NCI-H2081 treated with DMSO at 0.1 percent for 48 hours (cell line): Measurements from ENCODE around the gene IFITM5.
"Not testable (repeated sequence)": the region's sequence is repeated elsewhere in the genome, so short reads cannot be mapped to it uniquely, and the experiment has no call there.

Experiments used
- DNase-seq: peaks from one replicate; lab custom pipeline; 2025; lab: John Stamatoyannopoulos, UW

The IFITM5 gene

DNA sequence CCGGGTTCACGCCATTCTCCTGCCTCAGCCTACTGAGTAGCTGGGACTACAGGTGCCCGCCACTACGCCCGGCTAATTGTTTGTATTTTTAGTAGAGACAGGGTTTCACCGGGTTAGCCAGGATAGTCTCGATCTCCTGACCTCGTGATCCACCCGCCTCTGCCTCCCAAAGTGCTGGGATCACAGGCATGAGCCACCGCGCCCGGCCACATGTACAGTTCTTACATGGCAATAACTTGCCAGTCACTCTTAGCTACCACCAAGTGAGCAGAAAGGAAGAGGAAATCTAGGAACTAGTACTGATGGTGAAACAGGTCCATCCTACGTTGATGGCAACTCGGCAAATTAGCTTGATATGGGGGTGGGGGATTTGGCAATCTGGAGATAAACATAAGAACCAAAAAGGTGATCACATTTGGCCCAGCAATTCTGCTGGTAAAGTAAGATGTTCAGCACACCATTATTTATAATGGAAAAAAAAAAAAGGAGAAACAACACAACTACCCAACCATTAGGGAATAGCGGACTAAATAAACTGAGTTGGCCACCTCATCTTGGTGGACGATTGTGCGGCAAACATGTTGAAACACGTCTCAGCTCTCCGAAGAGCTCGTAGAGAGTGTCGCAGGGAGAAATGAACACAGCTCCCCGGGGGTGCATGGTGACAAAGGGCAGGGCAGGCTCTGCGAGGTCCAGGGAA is 15.8 kb downstream of the IFITM5 start:
- DNase-seq: no peak

DNA sequence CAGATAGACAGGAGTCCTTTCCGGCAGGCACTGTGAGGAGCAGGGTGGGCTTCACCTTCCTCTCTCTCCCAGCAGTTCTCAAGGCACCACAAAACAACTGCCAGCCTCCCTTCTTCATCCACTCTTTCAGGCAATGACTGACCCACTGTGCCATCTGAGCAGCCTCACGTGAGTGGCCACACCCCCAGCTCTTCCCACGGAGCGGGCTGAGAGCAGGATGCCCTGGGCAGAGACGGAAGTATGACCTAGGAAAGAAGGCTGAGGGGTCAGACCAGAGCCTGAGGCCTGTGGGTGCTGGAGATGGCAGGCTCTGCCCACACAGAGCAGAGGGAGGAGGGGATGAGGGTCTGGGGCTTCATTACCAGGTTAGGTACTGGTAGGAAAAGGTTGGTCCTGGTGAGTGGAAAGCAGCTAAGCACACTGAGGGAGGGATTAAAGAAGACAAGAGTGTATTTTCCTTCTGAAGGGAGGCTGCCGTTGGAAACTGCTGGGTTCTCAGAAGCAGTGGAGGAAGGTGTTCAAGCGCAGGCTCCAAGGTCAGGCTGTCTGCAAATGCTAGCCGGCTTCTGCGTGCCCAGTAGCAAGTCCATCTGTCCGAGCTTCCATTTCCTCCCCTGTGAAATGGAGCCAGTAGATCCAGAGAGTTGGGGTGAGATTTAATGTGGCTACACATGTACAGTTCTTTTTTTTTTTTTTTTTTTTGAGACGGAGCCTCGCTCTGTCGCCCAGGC is 16.5 kb downstream of the IFITM5 start:
- no peak for DNase-seq

DNA sequence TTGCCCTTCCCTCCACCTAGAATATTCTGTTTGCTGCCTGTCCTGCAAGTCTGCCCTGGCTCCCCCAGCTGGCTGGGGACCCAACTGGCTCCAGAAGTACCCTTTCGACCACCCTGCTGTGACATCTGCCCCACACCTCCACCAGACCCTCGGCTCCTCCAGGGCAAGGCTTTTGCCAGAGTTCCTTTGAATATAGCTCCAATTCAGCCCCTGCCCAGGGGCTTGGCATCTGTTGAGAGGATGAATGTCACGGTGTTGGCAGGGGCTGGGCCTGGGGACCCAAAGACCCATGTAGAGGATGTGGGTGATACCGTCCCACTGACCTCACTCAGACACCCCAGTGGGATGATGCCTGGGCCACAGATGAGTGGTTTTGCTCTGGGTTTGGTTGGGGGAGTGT is 17.2 kb downstream of the IFITM5 start:
- no peak for DNase-seq

DNA sequence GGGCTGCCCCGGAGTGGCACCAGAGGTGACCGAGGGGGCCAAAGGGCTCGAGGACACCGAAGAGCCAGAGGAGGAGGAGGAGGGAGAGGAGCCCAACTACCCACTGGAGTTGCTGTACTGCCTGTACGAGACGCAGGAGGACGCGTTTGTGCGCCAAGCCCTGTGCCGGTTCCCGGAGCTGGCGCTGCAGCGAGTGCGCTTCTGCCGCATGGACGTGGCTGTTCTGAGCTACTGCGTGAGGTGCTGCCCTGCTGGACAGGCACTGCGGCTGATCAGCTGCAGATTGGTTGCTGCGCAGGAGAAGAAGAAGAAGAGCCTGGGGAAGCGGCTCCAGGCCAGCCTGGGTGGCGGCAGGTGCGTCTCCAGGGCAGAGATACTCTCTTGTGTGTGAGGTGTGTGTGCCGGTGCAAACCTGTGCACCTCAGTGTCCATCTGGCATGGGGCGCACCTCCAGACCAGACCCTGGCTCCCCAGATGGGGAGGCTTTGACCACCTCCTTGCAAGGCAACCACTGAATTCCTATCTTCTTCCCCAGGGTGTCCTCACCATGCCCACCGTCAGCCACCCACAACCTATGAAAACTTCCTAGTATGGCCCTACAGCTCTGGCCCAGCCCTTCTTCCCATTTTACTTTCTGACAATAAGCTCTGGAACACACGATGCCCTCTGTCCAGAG is 17.7 kb downstream of the IFITM5 start:
- DNase-seq: no peak

DNA sequence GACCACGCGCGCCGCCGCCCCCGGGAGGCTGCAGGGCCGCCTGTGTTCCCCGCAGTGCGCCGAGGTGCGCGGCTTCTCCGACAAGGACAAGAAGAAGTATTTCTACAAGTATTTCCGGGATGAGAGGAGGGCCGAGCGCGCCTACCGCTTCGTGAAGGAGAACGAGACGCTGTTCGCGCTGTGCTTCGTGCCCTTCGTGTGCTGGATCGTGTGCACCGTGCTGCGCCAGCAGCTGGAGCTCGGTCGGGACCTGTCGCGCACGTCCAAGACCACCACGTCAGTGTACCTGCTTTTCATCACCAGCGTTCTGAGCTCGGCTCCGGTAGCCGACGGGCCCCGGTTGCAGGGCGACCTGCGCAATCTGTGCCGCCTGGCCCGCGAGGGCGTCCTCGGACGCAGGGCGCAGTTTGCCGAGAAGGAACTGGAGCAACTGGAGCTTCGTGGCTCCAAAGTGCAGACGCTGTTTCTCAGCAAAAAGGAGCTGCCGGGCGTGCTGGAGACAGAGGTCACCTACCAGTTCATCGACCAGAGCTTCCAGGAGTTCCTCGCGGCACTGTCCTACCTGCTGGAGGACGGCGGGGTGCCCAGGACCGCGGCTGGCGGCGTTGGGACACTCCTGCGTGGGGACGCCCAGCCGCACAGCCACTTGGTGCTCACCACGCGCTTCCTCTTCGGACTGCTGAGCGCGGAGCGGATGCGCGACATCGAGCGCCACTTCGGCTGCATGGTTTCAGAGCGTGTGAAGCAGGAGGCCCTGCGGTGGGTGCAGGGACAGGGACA is 18.4 kb downstream of the IFITM5 start:
- no peak for DNase-seq

DNA sequence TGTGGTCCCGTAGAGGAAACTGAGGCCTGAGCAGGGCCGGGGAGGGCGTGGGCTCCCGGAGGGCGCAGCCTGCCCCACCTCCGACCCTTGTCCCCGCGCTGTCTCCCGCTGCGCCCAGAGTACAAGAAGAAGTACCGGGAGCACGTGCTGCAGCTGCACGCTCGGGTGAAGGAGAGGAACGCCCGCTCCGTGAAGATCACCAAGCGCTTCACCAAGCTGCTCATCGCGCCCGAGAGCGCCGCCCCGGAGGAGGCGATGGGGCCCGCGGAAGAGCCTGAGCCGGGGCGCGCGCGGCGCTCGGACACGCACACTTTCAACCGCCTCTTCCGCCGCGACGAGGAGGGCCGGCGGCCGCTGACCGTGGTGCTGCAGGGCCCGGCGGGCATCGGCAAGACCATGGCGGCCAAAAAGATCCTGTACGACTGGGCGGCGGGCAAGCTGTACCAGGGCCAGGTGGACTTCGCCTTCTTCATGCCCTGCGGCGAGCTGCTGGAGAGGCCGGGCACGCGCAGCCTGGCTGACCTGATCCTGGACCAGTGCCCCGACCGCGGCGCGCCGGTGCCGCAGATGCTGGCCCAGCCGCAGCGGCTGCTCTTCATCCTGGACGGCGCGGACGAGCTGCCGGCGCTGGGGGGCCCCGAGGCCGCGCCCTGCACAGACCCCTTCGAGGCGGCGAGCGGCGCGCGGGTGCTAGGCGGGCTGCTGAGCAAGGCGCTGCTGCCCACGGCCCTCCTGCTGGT is 19.2 kb downstream of the IFITM5 start:
- DNase-seq: no peak

DNA sequence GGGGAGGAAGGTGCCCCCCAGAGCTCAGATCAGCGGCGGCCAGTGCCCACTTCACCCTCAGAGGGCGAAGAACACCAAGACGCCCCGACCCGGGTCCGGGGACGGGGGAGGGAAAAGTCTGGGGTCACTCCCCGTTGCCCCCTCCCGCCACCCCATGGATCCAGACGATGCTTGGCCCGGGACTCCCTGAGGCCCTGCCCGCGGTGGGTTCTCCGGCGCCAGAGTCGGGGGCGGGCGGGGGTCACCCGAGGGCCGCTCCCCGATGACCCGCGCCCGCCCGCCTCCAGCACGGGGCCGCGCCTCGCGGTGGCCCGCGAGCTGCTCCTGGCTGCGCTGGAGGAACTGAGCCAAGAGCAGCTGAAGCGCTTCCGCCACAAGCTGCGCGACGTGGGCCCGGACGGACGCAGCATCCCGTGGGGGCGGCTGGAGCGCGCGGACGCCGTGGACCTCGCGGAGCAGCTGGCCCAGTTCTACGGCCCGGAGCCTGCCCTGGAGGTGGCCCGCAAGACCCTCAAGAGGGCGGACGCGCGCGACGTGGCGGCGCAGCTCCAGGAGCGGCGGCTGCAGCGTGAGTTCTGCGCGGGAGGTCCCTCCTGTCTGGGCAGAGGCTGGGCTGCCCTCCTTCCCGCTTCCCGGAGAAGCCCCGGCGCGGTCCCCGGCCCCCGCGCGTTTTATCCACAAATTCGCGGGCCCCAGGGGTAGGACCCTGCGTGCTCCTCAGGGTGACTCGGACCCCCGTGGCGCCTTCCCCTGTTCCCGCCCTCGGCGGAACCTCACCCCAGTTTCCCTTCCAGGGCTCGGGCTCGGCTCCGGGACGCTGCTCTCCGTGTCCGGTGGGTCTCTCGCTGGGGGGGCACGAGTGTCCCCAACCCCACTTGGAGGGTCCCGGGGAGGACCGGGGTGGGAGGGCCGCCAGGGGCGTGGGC is 20.0 kb downstream of the IFITM5 start:
- DNase-seq: no peak

DNA sequence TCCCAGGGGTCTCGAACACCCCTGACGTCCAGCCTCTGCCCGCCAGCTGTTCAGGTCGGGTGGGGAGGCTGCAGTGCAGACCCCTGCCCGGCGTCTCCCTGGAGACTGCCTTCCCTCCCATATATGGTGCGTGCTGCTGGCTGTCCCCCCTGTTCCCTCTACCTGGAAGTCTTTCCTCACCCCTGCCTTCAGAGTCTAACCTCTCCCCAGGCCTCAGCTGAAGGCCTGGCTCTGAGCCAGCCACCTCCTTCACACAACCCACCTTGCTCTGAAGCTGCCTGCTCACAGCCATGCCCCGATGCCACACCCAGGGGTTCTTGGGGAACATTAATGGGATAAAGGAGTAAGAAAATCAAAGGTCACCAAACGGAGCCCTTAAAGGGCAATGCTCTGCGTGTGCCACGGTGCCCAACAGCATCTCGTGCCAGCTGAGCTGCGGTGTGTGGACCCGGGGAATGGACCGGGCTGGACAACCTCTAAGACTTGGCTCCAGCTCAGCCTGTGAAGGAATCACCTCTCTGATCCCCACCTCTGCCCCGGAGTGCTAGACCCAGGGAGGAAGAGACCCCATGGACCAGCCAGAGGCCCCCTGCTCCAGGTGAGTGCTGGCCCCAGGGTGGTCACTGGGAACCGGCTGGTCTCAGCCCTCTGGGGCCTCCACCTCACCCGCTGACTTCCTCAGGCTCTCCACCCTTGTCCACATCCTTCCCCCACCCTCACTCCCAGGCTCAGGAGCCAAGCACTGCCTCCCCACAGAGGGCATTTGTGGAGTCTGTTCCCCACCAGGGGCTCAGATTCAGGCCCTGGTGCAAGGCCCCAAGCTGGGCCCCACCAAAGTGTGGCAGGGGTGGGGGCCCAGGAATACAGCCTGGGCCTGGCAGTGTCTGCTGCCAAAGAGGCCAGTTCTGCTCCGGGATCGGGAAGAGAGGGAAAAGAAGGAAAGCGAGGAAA is 21.1 kb downstream of the IFITM5 start, which contains the start of gene NLRP6:
NLRP6 (plus strand) TSS at position 407 of the 951 bp plus-strand sequence; CDS start at position 570, 163 bp downstream.
- DNase-seq: no peak

DNA sequence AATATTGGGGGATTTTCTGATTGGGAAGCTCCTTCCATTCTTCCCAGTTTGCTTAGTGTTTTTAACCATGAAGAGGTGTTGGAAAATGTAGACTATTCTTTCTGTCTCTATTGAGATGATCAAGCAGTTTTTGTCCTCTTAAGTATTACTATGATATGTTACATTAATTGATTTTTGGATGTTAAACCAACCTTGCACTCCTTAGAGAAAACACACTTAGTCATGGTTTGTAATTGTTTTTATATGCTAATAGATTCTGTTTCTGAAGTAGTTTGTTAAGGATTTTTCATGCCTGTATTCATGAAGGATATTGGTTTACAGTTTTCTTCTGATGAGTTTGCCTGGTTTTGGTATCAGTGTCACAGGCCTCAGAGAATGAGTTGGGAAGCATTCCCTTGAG is 23.1 kb downstream of the IFITM5 start:
- DNase-seq: no peak

DNA sequence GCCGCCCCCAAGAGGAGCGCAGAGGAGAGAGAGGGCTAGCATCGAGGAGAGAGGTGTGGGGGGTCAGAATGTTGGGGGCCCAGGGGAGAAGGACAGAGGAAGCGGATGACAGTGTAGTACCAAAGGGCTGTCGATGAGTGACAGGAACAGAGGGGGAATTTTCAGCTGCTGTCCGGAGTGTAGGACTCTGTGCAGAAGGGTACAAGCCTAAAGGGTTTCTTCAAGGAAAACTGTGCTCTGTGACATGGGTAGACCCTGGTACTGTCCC is 26.5 kb downstream of the IFITM5 start:
- DNase-seq: no peak

DNA sequence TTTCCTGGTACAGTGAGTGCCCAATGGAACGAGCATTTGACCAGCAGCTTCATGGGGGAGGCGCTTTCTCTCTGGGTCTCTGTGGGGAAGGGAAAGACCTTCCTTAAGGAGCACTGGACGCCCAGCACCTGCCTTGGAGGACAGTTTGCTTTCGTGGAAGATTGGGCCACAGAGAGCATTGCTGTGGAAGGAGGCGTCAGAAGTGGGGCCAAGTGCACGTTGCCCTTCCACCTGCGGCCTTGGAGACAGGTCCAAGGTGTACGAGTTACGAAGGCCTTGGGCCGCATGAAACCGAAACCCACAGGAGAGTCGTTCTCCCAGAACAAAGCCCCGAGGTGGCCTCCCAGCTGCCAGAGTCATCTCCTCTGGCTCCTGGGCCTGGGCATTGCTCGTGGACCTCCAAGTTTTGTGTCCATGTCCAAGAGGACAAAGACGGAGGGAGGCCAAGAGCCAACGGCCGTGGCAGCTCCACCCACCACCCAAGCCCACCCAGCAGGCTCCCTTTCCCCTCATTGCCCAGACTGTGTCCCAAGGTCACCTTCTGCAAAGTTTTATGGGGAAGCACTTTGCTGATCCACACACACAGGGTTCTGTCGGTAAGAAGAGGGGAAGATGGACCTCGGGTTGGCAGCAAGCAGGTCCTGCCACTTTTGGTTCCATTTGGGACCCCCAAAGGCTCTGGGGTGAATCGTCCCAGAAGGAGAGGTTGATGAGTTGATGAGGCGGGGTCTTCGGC is 27.0 kb downstream of the IFITM5 start:
- no peak for DNase-seq

DNA sequence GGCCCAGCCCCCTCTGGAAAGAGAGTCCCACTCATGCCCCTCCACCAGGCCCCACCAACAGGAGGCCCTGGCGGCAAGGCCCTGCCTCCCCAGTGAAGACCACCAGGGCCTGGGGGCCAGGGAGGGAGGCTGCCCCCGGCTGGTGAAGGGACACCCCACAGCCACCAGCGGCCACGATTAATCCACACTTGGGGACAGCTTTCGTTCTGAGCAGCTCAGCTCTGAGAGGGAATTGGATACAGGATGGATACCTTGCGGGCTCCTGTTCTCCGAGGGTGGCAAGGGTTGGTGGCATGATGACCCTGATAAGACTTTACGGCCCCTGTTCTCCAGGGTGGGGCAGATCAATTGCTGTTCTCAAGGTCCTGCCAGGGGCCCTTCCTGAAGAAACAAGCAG is 28.0 kb downstream of the IFITM5 start:
- DNase-seq: no peak

DNA sequence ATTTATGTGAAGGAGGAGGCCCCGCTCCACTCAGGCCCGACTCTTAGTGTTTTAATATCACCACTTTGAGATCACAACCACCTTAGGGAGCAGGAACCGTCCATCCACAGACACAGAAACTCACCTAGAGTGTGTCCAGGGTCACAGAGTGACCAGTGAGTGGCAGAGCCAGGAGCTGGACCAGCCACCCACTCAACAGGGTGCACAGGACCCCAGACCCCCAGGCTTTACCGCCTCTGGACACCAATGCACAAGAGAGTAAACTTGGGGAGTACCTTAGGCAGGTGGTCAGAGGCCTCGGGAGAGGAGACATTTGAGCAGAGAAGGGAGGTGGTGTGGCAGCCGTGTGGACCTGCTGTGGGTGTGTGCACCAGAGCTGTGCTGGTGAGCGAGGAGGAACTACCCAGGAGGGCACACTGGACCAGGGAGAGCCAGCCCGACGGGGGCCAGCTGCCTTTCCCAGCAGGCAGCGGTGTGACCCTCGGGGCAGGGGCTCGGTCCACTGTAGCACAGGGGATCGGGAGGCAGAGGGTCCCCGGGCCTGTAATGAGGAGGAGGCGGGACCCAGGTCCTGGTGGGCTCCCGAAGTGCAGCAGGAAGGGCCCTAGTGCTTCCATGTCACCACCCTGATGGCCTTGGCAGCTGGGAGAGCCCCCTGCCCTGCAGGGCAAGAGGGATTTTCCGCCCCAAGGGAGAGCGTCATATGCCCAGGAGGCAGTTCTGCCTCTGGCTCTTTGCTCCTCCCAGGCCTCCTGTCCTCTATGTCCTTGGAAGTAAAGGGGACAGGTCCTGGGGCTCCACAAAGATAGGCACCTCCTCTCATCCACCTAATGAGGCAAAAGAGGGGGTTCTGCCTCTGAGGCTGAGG is 28.6 kb downstream of the IFITM5 start:
- no peak for DNase-seq

DNA sequence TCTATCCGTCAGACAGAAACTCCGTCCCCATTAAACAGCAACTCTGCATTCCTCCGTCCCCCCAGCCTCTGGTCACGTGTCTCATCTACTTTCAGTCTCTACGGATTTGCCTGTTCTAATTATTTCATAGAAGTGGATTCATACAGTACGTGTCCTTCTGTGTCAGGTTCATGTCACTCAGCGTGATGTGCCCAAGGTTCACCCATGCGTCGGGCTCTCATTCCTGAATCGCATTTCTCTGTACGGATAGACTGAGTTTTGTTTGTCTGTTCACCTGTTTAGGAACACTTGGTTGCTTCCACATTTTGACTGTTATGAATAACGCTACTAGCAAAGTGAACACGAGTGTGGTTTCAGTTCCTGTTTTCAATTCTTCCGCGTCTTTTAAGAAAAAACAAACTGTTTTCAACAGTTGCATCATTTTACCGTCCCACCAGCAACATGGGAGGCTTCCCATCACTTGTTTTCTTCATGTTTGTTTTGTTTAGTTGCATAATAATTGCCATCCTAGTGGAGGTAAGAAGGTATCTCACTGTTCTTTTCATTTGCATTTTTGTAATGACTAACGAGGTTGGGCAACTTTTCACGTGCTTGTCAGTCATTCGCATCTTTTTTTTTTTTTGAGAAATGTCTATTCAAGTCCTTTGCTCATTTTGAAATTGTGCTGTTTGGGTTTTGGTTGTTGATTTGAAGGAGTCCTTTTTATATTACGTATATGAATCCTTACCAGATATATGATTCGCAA is 30.0 kb downstream of the IFITM5 start:
- DNase-seq: no peak

DNA sequence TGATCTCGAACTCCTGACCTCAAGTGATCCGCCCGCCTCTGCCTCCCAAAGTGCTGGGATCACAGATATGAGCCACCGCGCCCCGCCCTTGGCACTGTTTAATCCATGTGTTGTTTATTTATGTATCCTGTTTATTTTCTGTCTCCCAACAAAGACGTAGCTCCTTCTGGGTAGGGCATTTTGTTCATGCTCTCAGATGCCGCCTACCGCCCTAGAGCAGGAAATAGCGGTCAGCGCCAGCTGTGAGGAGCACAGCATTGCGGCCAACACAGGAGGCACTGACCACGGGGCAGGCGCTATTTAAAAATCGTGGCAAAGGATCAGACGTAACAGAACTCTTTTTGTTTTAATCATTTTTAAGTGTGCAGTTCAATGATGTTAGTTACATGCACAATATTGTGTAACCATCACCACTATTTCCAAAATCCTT is 30.6 kb downstream of the IFITM5 start:
- DNase-seq: not testable (repeated sequence)

DNA sequence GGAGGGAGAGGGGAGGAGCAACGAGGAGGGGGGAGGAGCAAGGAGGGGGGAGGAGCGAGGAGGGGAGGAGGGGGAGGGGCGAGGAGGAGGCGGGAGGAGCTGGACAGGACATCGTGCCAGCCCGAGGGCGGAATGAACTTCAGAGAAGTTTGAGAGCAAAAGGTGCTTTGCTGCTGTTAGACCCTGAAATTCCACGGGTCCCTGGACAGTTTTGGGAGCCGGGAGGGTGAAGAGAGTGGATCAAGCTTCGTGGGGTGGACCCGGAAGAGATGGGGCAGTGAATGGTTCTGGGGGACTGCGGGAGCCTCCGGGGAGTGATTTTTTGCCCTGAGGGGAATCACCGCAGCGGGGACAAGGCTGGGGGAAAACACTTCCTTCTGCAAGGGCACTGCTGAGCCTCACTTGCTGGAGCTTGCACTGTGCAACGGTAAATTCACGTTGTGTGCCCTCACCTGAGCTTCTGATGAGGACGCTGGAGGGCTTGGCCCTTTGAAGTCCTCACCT is 31.8 kb downstream of the IFITM5 start:
- no peak for DNase-seq
